GM12873 (cell line): ENCODE results near the gene MYCBP2.

ENCODE experiments used
- TF ChIP-seq, protein P1 (sequence below): IDR thresholded peaks from 2 replicates; pipeline ENCODE4 v1.5.1; 2012; ENCODE audit warnings: low read depth, mild to moderate bottlenecking, moderate library complexity, low read length, control low read depth; ENCODE audit not compliant: insufficient read depth; ENCODE audit errors: missing control alignments

The MYCBP2 gene

DNA sequence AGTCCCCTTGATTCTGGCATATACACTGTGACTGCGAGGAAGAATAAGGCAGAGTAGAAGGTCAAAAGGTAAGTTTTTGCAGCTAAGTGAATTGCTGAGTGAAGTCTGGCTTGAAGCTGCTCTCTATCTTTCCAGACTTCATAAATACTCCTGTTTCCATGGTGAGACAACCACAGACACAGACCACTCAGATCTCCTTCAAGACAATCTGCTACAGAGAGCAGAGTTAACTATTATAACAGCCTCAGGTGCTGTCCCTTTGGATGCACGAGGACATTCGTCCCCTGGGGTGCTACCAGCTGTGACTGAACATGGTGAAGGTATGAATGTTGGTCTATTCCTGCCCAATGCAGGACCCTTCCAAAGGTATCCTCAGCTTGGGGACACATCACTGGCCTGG, 104.0 kb downstream of the MYCBP2 start:
- TF ChIP-seq, protein P1, sequence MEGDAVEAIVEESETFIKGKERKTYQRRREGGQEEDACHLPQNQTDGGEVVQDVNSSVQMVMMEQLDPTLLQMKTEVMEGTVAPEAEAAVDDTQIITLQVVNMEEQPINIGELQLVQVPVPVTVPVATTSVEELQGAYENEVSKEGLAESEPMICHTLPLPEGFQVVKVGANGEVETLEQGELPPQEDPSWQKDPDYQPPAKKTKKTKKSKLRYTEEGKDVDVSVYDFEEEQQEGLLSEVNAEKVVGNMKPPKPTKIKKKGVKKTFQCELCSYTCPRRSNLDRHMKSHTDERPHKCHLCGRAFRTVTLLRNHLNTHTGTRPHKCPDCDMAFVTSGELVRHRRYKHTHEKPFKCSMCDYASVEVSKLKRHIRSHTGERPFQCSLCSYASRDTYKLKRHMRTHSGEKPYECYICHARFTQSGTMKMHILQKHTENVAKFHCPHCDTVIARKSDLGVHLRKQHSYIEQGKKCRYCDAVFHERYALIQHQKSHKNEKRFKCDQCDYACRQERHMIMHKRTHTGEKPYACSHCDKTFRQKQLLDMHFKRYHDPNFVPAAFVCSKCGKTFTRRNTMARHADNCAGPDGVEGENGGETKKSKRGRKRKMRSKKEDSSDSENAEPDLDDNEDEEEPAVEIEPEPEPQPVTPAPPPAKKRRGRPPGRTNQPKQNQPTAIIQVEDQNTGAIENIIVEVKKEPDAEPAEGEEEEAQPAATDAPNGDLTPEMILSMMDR = no peak

DNA sequence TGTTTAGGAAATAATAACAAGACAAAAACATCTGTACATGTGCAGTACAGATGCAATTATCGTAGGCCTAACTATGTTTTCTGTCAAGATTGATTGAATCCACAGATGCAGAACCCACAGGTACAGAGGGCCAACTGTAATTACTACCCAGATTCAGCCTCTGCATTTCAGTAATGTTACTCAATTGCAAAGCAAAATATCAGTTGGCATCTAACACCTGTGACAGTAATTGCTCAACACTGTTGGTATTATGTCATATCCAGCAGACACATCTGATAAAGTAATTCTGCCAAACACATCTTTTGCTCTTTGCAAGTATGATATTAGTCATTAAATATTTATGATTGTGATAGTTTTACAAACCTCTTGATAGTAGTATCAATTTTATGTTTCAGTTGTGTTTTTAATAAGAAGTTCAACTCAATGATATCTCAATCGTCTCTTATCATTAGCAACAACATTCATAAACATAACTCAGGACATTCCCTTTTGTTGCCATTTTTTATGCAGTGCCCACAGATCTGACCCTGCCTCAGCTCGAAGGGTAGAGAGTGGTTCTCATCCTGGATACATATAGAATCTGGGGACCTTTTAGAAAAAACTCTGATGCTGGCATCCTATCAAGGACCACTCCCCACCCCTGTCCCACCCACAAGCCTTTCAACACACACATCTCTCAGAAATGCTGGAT, 104.7 kb downstream of the MYCBP2 start:
- TF ChIP-seq, protein P1 = no peak

DNA sequence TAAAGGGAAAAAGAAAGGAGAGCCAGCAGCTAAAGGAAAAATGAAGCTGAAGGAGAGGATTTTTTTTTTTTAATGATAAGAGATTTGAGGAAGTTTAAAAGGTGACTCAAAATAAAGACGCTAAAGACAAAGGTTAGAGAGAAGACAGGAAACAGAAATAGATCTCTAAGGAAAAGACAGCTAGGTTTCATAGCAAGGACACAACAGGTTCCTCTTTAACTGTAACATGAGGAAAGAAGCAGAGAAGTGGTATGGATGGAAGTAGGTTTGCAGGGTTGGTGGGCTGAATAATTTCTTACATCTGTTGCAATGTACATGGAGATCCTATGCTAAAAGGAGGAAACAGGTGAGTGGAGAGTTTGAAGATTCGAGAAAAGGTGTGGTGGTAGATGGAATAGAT, 107.5 kb downstream of the MYCBP2 start:
- TF ChIP-seq, protein P1 = no peak

DNA sequence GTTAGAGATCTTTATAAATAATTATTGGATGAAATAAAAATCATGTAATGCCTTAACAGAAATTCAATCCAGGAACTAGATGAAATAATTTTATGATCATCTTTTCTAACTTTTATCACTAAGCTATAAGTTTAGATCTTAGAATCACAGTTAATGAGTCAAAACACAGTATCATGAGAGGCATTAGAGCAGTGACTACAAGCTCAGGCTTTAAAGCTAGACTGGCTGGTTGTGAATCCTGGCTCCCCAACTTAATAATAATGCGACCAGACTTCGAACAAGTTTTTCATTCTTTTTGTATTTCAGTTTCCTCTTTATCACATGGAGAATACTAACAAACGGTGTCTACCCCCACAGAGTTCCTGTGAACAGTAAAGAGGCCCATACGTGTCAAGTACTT, 108.6 kb downstream of the MYCBP2 start:
- TF ChIP-seq, protein P1 = no peak

DNA sequence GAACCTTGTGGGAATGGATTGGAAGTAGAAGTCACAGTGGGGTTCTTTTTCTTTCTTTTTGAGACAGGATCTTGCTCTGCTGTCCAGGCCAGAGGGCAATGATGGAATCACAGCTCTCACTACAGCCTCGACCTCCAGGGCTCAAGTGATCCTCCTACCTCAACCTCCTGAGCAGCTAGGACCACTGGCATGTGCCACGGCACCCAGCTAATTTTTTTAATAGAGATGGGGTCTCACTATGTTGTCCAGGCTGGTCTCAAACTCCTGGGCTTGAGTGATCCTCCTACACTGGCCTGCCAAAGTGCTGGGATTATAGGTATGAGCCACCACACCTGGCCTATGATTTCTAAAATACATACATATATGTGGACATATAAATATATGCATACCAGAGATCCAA, 111.4 kb downstream of the MYCBP2 start:
- TF ChIP-seq, protein P1 = no peak

DNA sequence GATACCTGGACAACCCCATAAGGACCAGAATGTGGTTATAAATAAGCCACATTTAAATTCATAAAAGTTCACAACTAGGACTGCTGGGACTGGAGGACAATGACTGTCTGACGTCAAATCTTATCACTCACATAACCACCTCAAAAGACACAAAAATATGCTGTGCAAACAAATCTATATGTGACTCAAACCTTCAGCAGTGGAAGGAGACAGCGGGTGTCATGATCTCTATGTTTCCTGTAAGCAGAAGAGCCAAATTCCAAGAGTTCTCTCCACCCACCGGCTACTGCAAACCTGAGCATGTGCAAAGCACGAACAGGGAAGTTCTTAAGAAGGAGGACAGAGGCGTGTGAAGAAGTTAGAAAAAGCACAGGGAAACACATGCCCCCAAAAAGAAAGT, 113.2 kb downstream of the MYCBP2 start:
- TF ChIP-seq, protein P1 = no peak

DNA sequence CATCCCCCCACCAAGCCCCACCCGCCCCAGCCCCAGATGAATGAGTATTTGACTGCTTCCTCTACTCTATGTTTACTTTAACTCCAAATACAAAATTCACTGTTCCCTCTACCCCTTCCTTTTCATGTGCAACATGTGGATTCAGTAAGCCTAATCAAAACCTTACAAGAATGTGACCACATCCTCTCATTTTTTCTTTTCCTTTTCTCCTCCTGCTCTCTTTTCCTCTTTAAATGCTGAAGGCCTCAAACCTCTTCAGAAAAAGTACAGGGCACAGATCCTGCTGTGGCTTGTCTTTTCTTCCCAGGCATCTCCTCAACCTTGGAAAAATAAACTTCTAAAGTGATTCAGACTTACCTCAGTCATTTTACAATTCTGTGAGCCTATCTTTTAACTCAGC, 119.0 kb downstream of the MYCBP2 start:
- TF ChIP-seq, protein P1 = no peak
